Epithelial cell of proximal tubule (primary cell): ENCODE results near the gene NR3C2. TPM values are rescaled to one million over a fixed set of nuclear protein-coding genes. Genes with fewer than 3 reads are reported as not detected.
A peak's percentile ranks its signal among the peaks of the same experiment; 100 is the strongest.

ENCODE experiments used
- DNase-seq: peaks from one replicate; pipeline ENCODE4 v3.0.0-alpha.2; 2011; ENCODE audit warnings: low read depth
- H3K4me3 ChIP-seq: 2 replicates; pipeline ENCODE4 v1.5.1; 2011; ENCODE audit warnings: low read depth, mild to moderate bottlenecking, low read length
- CTCF ChIP-seq: conservative IDR thresholded peaks from 2 replicates; pipeline ENCODE4 v1.5.1; 2012; ENCODE audit warnings: low read depth, mild to moderate bottlenecking, low read length
- total RNA-seq: library from RNA; depleted of rRNA; stranded (reverse); fragments of >200 nt; gene quantifications from 2 replicates; pipeline ENCODE4 v1.2.3, GENCODE V29; 2015

NR3C2 gene
- total RNA-seq, 1 donor from 2014 or later: 0.98 TPM

DNA sequence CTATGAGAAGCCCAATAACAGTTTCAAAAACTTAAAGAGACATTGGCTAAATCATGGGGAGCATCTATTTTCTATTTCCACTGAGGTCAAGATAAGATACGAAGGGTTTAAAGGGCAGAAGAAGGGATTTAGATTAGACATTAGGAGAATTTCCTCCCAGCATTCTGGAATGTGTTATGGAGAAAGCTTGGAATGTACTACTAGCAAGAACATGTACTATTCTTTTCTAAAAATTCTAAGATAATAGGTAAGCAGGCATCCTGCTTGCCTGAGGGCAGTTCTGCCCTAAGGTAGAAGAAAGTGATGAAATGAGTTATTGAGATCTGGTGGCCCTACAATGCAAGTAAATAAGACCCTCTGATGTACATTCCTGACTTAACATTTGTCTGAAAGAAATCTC lies 279.2 kb downstream of the NR3C2 start:
- TF ChIP-seq CTCF: no peak
- DNase-seq: no peak
- no peak overlapping the region for H3K4me3 ChIP-seq

DNA sequence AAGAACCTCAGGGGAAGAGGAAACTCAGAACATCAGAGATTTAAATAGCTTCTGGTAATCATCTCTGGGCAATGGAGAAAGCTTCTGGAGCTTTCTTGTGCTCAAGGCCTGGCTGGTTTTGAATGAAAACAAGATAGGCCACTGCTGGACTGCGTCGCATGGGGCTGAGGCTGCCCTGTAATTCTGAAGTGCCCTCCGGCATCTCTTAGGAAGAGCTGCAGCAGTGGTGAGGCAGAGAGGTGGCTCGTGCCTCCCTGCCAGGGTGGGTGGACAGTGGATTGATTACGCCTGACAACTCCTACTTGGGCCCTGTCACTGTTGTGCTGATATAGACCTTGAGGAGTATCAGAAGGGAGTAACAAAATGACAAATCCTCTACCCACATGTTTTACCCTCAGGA lies 279.7 kb downstream of the NR3C2 start:
- TF ChIP-seq CTCF: no peak
- H3K4me3 ChIP-seq: no peak overlapping the region
- no peak for DNase-seq

DNA sequence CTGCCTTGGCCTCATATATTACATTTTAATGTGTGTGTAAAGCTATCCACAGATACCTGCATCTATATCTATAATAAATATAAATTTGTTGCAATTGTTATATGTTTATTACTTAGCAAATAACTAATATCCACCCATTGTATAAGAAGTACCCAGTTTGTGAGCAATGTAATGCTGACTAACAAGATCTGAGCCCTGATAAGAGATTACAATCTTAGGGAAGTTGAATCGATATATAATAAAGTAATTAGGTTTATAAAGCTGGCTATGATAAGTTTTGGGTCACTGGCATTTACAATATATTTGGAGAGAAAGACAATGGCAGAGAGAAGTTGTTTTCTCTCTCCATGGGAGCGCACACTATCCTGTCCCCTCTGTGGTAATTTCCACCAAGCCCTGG lies 280.6 kb downstream of the NR3C2 start:
- no peak overlapping the region for H3K4me3 ChIP-seq
- DNase-seq: no peak
- TF ChIP-seq CTCF: no peak

DNA sequence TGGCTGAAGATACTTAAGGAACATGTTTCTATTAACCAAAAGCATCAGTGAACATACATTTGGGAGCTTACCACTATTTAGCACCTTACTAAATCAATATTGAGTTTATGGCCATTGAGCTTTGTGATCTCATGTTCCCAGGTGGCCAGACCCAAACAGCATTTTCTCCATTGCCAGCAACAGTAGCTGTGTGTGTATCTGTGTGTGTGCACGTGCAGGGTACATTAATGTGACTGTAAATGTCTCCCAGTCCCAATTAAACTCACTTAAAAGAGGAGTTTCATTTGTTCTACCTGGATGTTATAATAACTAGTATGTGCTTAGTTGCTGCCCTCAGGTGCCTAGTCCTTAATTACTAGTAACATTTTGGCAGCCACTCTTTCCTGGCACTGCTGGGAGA lies 282.4 kb downstream of the NR3C2 start:
- no peak for TF ChIP-seq CTCF
- no peak for DNase-seq

DNA sequence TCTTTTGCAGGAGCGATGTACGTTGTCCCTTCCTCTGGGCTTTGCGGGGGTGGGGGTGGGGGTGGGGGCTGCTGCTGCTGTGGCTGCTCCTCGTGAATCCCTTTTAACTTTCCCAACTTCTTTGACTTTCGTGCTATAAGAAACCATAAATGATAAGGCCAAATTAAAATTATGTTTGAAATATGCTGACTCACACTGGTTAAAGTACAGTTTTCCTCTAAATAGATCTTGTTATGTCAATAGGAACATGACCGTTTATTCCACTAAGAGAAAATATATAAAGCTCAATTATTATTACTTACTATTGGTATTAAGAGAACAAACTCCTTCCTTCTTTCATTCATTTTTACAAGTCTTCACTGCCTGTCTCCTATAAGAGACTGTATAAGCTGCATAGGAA lies 287.4 kb downstream of the NR3C2 start:
- DNase-seq: no peak
- TF ChIP-seq CTCF: no peak
- H3K4me3 ChIP-seq: no peak overlapping the region

More for the DNA sequence above, 282.4 kb downstream of the NR3C2 start:
- H3K4me3 ChIP-seq: no peak overlapping the region

GRCh38 chr4:148152868-148153625 lies 289.2 kb downstream of the NR3C2 start:
- no peak for DNase-seq
- no peak overlapping the region for H3K4me3 ChIP-seq
- TF ChIP-seq CTCF: peak; percentile 32

GRCh38 chr4:148151806-148152205 lies 290.4 kb downstream of the NR3C2 start:
- DNase-seq: no peak
- no peak overlapping the region for H3K4me3 ChIP-seq
- no peak for TF ChIP-seq CTCF
